ENCODE results near the gene FAM184B.

DNA sequence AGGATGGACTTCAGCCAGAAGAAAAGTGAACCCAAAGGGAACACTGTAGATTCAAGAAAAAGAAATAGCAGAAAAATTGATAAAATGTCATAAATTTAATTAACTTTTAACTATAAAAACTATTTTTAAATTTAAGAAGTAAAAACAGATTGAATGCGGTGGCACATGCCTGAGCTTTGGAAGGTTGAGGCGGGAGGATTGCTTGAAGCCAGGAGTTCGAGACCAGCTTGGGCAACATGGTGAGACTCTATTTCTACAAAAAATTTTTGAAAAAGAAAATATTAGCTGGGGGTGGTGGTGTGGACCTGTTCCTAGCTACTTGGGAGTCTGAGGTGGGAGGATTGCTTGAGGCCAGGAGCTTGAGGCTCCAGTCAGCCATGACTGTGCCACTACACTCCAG lies 3.0 kb downstream of the FAM184B start:
- TF ChIP-seq CTCF (IDR thresholded peaks at IDR 0.05) (no peak), NFYB (CRISPR knock-in tag; conservative IDR thresholded peaks at IDR 0.05; ENCODE audit: low read depth) (no peak), FOXJ3 (CRISPR knock-in tag; IDR thresholded peaks at IDR 0.05; ENCODE audit: borderline replicate concordance) (no peak), PREB (CRISPR knock-in tag; IDR thresholded peaks at IDR 0.05; ENCODE audit: borderline replicate concordance) (no peak)
- TF ChIP-seq, protein P1, sequence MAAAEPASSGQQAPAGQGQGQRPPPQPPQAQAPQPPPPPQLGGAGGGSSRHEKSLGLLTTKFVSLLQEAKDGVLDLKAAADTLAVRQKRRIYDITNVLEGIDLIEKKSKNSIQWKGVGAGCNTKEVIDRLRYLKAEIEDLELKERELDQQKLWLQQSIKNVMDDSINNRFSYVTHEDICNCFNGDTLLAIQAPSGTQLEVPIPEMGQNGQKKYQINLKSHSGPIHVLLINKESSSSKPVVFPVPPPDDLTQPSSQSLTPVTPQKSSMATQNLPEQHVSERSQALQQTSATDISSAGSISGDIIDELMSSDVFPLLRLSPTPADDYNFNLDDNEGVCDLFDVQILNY (CRISPR knock-in tag; IDR thresholded peaks at IDR 0.05), result no peak

Data from WTC11 (cell line).